ENCODE results near the gene ATP10A.

DNA sequence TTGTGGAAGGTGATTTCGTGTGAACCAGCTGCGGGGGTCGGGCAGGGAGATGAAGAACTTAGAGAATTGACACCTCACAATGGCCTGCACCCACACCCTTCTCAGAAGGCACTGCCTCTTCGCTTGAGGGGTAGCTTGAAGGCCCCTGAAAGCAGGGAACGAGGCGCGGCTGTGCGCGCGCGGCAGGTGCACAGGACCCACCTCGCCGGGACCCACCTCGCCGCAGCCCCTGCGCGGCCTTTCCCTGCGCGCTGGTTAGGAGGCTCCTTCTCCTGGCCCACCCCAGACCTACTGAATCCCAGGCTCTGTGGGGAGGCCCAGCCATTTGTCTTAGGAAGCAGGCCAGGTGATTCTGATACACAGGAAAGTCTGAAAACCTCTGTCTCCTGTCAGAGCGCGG is 46.2 kb upstream of the ATP10A start:
- TF ChIP-seq, protein P1, sequence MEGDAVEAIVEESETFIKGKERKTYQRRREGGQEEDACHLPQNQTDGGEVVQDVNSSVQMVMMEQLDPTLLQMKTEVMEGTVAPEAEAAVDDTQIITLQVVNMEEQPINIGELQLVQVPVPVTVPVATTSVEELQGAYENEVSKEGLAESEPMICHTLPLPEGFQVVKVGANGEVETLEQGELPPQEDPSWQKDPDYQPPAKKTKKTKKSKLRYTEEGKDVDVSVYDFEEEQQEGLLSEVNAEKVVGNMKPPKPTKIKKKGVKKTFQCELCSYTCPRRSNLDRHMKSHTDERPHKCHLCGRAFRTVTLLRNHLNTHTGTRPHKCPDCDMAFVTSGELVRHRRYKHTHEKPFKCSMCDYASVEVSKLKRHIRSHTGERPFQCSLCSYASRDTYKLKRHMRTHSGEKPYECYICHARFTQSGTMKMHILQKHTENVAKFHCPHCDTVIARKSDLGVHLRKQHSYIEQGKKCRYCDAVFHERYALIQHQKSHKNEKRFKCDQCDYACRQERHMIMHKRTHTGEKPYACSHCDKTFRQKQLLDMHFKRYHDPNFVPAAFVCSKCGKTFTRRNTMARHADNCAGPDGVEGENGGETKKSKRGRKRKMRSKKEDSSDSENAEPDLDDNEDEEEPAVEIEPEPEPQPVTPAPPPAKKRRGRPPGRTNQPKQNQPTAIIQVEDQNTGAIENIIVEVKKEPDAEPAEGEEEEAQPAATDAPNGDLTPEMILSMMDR (IDR thresholded peaks at IDR 0.05; ENCODE audit: poor library complexity) = no peak
- no peak for TF ChIP-seq EZH2 (IDR thresholded peaks at IDR 0.05; ENCODE audit: borderline replicate concordance)
